Fibroblast of lung (primary cell): ENCODE data around the gene C15orf39. TPM values are rescaled to one million over a fixed set of nuclear protein-coding genes. Genes with fewer than 3 reads are reported as not detected.

Experiments used
- DNase-seq, 2 donors: peaks; one replicate each; pipeline versions ENCODE4 v3.0.0 to v3.0.0-alpha.2; 2010; ENCODE audit warnings: low read depth in 2 of 2
- H2AFZ ChIP-seq: 2 replicates; pipeline ENCODE4 v1.5.1; 2012; ENCODE audit warnings: low read length, control low read depth, inconsistent platforms
- H3K27ac ChIP-seq: 2 replicates; pipeline ENCODE4 v1.5.1; 2011; ENCODE audit warnings: low read length, control low read depth; ENCODE audit not compliant: insufficient read depth
- H3K27me3 ChIP-seq: 2 replicates; pipeline ENCODE4 v1.5.1; 2011; ENCODE audit warnings: mild to moderate bottlenecking, low read length; ENCODE audit not compliant: control insufficient read depth, insufficient read depth
- H3K36me3 ChIP-seq: 2 replicates; pipeline ENCODE4 v1.5.1; 2011; ENCODE audit warnings: low read length; ENCODE audit not compliant: control insufficient read depth, insufficient read depth
- H3K4me1 ChIP-seq: 2 replicates; pipeline ENCODE4 v1.5.1; 2011; ENCODE audit warnings: low read length; ENCODE audit not compliant: control insufficient read depth, insufficient read depth; ENCODE audit errors: extremely low read depth
- H3K4me2 ChIP-seq: 2 replicates; pipeline ENCODE4 v1.5.1; 2011; ENCODE audit warnings: low read length, control low read depth; ENCODE audit not compliant: insufficient read depth; ENCODE audit errors: extremely low read depth
- H3K4me3 ChIP-seq, 4 experiments: fragments of 200-600 bp in 1 of 4; sonication (generic) in 1 of 4; replicated peaks in 1 of 4; 2 replicates each; pipeline ENCODE4 v1.5.1; 2011 to 2016; ENCODE audit warnings: low read length in 4 of 4, low read depth in 3 of 4, mild to moderate bottlenecking in 3 of 4, control low read depth in 2 of 4, inconsistent platforms in 1 of 4, mixed read lengths in 1 of 4; ENCODE audit not compliant: insufficient read depth in 1 of 4; ENCODE audit errors: control extremely low read depth in 1 of 4
- H3K79me2 ChIP-seq: 2 replicates; pipeline ENCODE4 v1.5.1; 2012; ENCODE audit warnings: mild to moderate bottlenecking, low read length, inconsistent platforms; ENCODE audit not compliant: control insufficient read depth, insufficient read depth
- H3K9ac ChIP-seq: 2 replicates; pipeline ENCODE4 v1.5.1; 2011; ENCODE audit warnings: mild to moderate bottlenecking, low read length, control low read depth; ENCODE audit not compliant: insufficient read depth
- H3K9me3 ChIP-seq: 2 replicates; pipeline ENCODE4 v1.5.1; 2012; ENCODE audit warnings: low read depth, low read length; ENCODE audit not compliant: control insufficient read depth, insufficient read depth
- H4K20me1 ChIP-seq: 2 replicates; pipeline ENCODE4 v1.5.1; 2011; ENCODE audit warnings: low read length; ENCODE audit not compliant: control insufficient read depth, insufficient read depth; ENCODE audit errors: extremely low read depth
- CTCF ChIP-seq, 2 donors: IDR thresholded peaks in 1 of 2; conservative IDR thresholded peaks in 1 of 2; 1 replicate in 1 of 2; 2 replicates in 1 of 2; pipeline ENCODE4 v1.5.1; 2011 to 2012; ENCODE audit warnings: low read length in 2 of 2, control low read depth in 1 of 2, inconsistent platforms in 1 of 2, low read depth in 1 of 2, mild to moderate bottlenecking in 1 of 2
- EZH2 ChIP-seq: IDR thresholded peaks from 2 replicates; pipeline ENCODE4 v1.5.1; 2012; ENCODE audit warnings: low read length, control low read depth, mild to moderate bottlenecking; ENCODE audit errors: missing control alignments
- polyA plus RNA-seq, 2 donors: library from polyadenylated mRNA; depleted of rRNA in 1 of 2; stranded (reverse) in 1 of 2; unstranded in 1 of 2; fragments of >200 nt; gene quantifications; 2 replicates each; pipeline ENCODE4 v1.2.1, GENCODE V29; 2011 to 2012; ENCODE audit warnings: missing spikeins in 1 of 2
- total RNA-seq: library from RNA; depleted of rRNA; stranded (reverse); fragments of >200 nt; gene quantifications from 2 replicates; pipeline ENCODE4 v1.2.1, GENCODE V29; 2014

Gene C15orf39
- total and polyA plus RNA-seq, 2 donors (not counting 1 experiment from before 2014, with no cell fraction given) = 1.7 to 2.3 TPM

- no peak overlapping the region for H3K4me3 ChIP-seq
- H4K20me1 ChIP-seq = no peaks in the 10 kb centered on the region
- no peaks in the 10 kb centered on the region for H3K79me2 ChIP-seq
- peaks cover 9% of the 10 kb centered on the region for H3K4me1 ChIP-seq
- no peak for DNase-seq
- H3K27ac ChIP-seq = no peak overlapping the region
- H3K36me3 ChIP-seq = no peaks in the 10 kb centered on the region
- no peak overlapping the region for H3K9ac ChIP-seq
- H2AFZ ChIP-seq = no peak overlapping the region
- no peak for TF ChIP-seq CTCF (conservative IDR thresholded peaks at IDR 0.05 in 1 of 2, IDR thresholded peaks at IDR 0.05 in 1 of 2; ENCODE audit: low read depth in 1 of 2, low read length in 2 of 2)
- TF ChIP-seq EZH2 = no peak
- no peak overlapping the region for H3K4me2 ChIP-seq
- no peaks in the 10 kb centered on the region for H3K27me3 ChIP-seq
- no peaks in the 10 kb centered on the region for H3K9me3 ChIP-seq
Observed at GRCh38 chr15:75179746-75180140, 21.9 kb upstream of the C15orf39 start.

- no peak for DNase-seq
Observed at GRCh38 chr15:75181780-75182179, 19.9 kb upstream of the C15orf39 start.

More at GRCh38 chr15:75181780-75182179, 19.9 kb upstream of the C15orf39 start:
- no peaks in the 10 kb centered on the region for H3K79me2 ChIP-seq
- no peaks in the 10 kb centered on the region for H4K20me1 ChIP-seq
- no peak overlapping the region for H3K4me3 ChIP-seq
- peaks cover 9% of the 10 kb centered on the region for H3K4me1 ChIP-seq
- H2AFZ ChIP-seq = no peak overlapping the region
- no peaks in the 10 kb centered on the region for H3K36me3 ChIP-seq
- no peaks in the 10 kb centered on the region for H3K9me3 ChIP-seq
- no peaks in the 10 kb centered on the region for H3K27me3 ChIP-seq
- no peak overlapping the region for H3K4me2 ChIP-seq
- TF ChIP-seq EZH2 (no peak), CTCF (conservative IDR thresholded peaks at IDR 0.05 in 1 of 2, IDR thresholded peaks at IDR 0.05 in 1 of 2; ENCODE audit: low read depth in 1 of 2, low read length in 2 of 2) (no peak)
- no peak overlapping the region for H3K27ac ChIP-seq
- H3K9ac ChIP-seq = no peak overlapping the region
